ENCODE measurements around the gene RSPH9. TPM values are rescaled to one million over a fixed set of nuclear protein-coding genes. Genes with fewer than 3 reads are reported as not detected.

RSPH9 gene
- polyA plus RNA-seq, 1 of the 3 experiments (the other 2 are of a cell fraction): 0.05 TPM

DNA sequence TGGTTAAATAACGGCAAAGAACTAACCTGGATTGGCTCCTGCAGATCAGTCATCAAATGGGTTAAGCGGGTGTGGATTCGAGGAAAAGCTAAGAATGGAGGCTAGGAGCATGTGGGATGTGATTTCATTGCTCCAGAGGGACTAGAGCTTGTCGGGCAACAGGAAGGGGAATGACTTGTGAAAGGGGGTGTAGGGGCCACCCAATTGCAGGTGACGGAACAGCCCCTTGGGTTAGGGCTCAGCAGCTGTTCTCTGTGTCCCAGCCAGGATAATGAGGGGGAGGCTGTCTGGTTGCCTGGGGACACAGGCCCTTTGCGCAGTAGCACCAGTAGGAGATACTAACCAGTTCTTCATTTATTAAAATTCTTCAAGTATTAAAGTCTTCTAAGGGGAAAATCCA, 67.7 kb downstream of the RSPH9 start:
- 88% methylated on average over 6 of the region's 6 CpGs for WGBS (ENCODE audit: low lambda C conversion rate)
- POLR2A ChIA-PET: no interaction called here

More for the DNA sequence above, 67.7 kb downstream of the RSPH9 start:
- Histone ChIP-seq H3K27me3 (ENCODE audit: insufficient read depth) (peaks cover 9% of the 10 kb centered on the region; the same call in 1 of the 2 replicates), H3K36me3 (replicated peaks in 1 of 2; ENCODE audit: control insufficient read depth in 1 of 2, insufficient read depth in 2 of 2, low read length in 1 of 2) (no peaks in the 10 kb centered on the region), H4K20me1 (ENCODE audit: insufficient read depth) (no peaks in the 10 kb centered on the region), H3F3A (replicated peaks; ENCODE audit: insufficient read depth) (no peaks in the 10 kb centered on the region), H3K4me2 (no peak overlapping the region), H3K4me3 (ENCODE audit: low read depth in 2 of 2, low read length in 1 of 2) (no peak overlapping the region), H3K4me1 (ENCODE audit: control insufficient read depth in 1 of 2, insufficient read depth in 2 of 2, low read depth in 1 of 2, low read length in 1 of 2) (peaks cover 0 to 34% of the 10 kb centered on the region in 2 experiments; a peak in 1 of 4 replicates), H3K9ac (no peak overlapping the region), H3K9me3 (no peaks in the 10 kb centered on the region), H3K27ac (ENCODE audit: low read depth in 2 of 2, low read length in 1 of 2) (no peak overlapping the region), H3K79me2 (ENCODE audit: insufficient read depth) (no peaks in the 10 kb centered on the region), H2AFZ (ENCODE audit: low read depth) (no peak overlapping the region), H3K9me2 (no peaks in the 10 kb centered on the region)
- CTCF ChIA-PET: interaction anchor here (1.1 to 1.6 kb wide), 3 partner anchors 12 to 46 kb away, joined by 3 to 5 read pairs (median 3); no protein-coding TSS in a partner anchor
- TF ChIP-seq RCOR1 (IDR thresholded peaks at IDR 0.05; ENCODE audit: low read length) (no peak), ZBTB33 (IDR thresholded peaks at IDR 0.05; ENCODE audit: borderline replicate concordance, low read depth) (no peak), PBX3 (IDR thresholded peaks at IDR 0.05) (no peak), TAF1 (IDR thresholded peaks at IDR 0.05; ENCODE audit: borderline replicate concordance, low read depth, low read length) (no peak), ELF1 (IDR thresholded peaks at IDR 0.05) (no peak), CHD2 (IDR thresholded peaks at IDR 0.05; ENCODE audit: low read length, partially characterized antibody) (no peak), YY1 (IDR thresholded peaks at IDR 0.05; ENCODE audit: low read depth) (no peak), NRF1 (IDR thresholded peaks at IDR 0.05; ENCODE audit: low read depth, low read length) (no peak), RFX5 (IDR thresholded peaks at IDR 0.05; ENCODE audit: low read length) (no peak), TCF12 (IDR thresholded peaks at IDR 0.05) (no peak), RAD21 (IDR thresholded peaks at IDR 0.05; ENCODE audit: low read length) (no peak), MAX (IDR thresholded peaks at IDR 0.05; ENCODE audit: low read depth) (no peak), MEF2A (IDR thresholded peaks at IDR 0.05; ENCODE audit: borderline replicate concordance, low read depth) (no peak), POLR2AphosphoS5 (IDR thresholded peaks at IDR 0.05; ENCODE audit: low read depth, low read length) (no peak)
- TF ChIP-seq, protein P1, sequence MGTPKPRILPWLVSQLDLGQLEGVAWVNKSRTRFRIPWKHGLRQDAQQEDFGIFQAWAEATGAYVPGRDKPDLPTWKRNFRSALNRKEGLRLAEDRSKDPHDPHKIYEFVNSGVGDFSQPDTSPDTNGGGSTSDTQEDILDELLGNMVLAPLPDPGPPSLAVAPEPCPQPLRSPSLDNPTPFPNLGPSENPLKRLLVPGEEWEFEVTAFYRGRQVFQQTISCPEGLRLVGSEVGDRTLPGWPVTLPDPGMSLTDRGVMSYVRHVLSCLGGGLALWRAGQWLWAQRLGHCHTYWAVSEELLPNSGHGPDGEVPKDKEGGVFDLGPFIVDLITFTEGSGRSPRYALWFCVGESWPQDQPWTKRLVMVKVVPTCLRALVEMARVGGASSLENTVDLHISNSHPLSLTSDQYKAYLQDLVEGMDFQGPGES (IDR thresholded peaks at IDR 0.05; ENCODE audit: low read depth, low read length): no peak
- TF ChIP-seq, protein P2, sequence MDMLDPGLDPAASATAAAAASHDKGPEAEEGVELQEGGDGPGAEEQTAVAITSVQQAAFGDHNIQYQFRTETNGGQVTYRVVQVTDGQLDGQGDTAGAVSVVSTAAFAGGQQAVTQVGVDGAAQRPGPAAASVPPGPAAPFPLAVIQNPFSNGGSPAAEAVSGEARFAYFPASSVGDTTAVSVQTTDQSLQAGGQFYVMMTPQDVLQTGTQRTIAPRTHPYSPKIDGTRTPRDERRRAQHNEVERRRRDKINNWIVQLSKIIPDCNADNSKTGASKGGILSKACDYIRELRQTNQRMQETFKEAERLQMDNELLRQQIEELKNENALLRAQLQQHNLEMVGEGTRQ (IDR thresholded peaks at IDR 0.05; ENCODE audit: borderline replicate concordance, low read depth, low read length): no peak
- TF ChIP-seq, protein P3, sequence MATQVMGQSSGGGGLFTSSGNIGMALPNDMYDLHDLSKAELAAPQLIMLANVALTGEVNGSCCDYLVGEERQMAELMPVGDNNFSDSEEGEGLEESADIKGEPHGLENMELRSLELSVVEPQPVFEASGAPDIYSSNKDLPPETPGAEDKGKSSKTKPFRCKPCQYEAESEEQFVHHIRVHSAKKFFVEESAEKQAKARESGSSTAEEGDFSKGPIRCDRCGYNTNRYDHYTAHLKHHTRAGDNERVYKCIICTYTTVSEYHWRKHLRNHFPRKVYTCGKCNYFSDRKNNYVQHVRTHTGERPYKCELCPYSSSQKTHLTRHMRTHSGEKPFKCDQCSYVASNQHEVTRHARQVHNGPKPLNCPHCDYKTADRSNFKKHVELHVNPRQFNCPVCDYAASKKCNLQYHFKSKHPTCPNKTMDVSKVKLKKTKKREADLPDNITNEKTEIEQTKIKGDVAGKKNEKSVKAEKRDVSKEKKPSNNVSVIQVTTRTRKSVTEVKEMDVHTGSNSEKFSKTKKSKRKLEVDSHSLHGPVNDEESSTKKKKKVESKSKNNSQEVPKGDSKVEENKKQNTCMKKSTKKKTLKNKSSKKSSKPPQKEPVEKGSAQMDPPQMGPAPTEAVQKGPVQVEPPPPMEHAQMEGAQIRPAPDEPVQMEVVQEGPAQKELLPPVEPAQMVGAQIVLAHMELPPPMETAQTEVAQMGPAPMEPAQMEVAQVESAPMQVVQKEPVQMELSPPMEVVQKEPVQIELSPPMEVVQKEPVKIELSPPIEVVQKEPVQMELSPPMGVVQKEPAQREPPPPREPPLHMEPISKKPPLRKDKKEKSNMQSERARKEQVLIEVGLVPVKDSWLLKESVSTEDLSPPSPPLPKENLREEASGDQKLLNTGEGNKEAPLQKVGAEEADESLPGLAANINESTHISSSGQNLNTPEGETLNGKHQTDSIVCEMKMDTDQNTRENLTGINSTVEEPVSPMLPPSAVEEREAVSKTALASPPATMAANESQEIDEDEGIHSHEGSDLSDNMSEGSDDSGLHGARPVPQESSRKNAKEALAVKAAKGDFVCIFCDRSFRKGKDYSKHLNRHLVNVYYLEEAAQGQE (IDR thresholded peaks at IDR 0.05; ENCODE audit: low read depth, low read length): no peak
- DNase-seq: no peak
